Transverse colon (tissue), 4 donors: Measurements from ENCODE around the gene THAP7. TPM values are rescaled to one million over a fixed set of nuclear protein-coding genes. Genes with fewer than 3 reads are reported as not detected.

Experiments used
- DNase-seq: peaks from one replicate; pipeline ENCODE4 v3.0.0-alpha.2; 2019
- H3K27ac ChIP-seq, 4 donors: fragments of 200-600 bp; sonication (generic); 2 replicates each; pipeline ENCODE4 v1.5.1; 2016 to 2018; ENCODE audit warnings: inconsistent platforms in 4 of 4
- H3K27me3 ChIP-seq: fragments of 200-600 bp; sonication (generic); 2 replicates; pipeline ENCODE4 v1.5.1; 2017; ENCODE audit warnings: inconsistent platforms
- H3K36me3 ChIP-seq, 4 donors: fragments of 200-600 bp; sonication (generic); 2 replicates each; pipeline ENCODE4 v1.5.1; 2017 to 2019; ENCODE audit warnings: inconsistent platforms in 4 of 4
- H3K4me1 ChIP-seq, 4 donors: fragments of 200-600 bp; sonication (generic); 2 replicates each; pipeline ENCODE4 v1.5.1; 2017 to 2020; ENCODE audit warnings: inconsistent platforms in 4 of 4
- H3K4me3 ChIP-seq, 4 donors: fragments of 200-600 bp; sonication (generic); 1 replicate in 1 of 4; 2 replicates in 3 of 4; pipeline versions ENCODE4 v1.5.1 to v1.6.1; 2017 to 2019; ENCODE audit warnings: inconsistent platforms in 4 of 4
- H3K9me3 ChIP-seq, 2 donors: fragments of 200-600 bp; sonication (generic); 2 replicates each; pipeline ENCODE4 v1.5.1; 2017 to 2019; ENCODE audit warnings: inconsistent platforms in 2 of 2
- CTCF ChIP-seq, 5 experiments: fragments of 200-600 bp in 3 of 5; fragments of 450-650 bp in 2 of 5; sonication (generic) in 3 of 5; IDR thresholded peaks; 1 replicate in 2 of 5; 2 replicates in 3 of 5; pipeline ENCODE4 v1.5.1; 2016 to 2017; ENCODE audit warnings: antibody characterized with exemption in 5 of 5, inconsistent platforms in 3 of 5, mild to moderate bottlenecking in 2 of 5, moderate library complexity in 1 of 5
- EP300 ChIP-seq: sonication (generic); formaldehyde crosslinking; IDR thresholded peaks from one replicate; pipeline ENCODE4 v1.6.1; 2017; ENCODE audit warnings: antibody characterized with exemption, low read depth
- POLR2A ChIP-seq: fragments of 450-650 bp; IDR thresholded peaks from one replicate; pipeline ENCODE4 v1.6.1; 2016; ENCODE audit warnings: antibody characterized with exemption, mild to moderate bottlenecking, moderate library complexity
- POLR2AphosphoS5 ChIP-seq, 3 donors: sonication (generic); formaldehyde crosslinking; IDR thresholded peaks; one replicate each; pipeline ENCODE4 v1.6.1; 2016; ENCODE audit warnings: antibody characterized with exemption in 3 of 3
- WGBS, 2 donors: methylation state at CpG; one replicate each; pipeline ENCODE4 v1.1.5; 2018; ENCODE audit warnings: low coverage in 1 of 2; 5-methylcytosine and 5-hydroxymethylcytosine counted together
- in situ Hi-C, 4 donors: fragments of 200-750 bp; cut with MboI; loops; one replicate each; pipeline versions ENCODE4 v1.15.0 to v1.15.1; 2017; ENCODE audit warnings: low sequenced_read_pairs in 3 of 4, low pct_ligation_motif_present in 1 of 4, low pct_unique_long_range_greater_than_20kb in 1 of 4
- intact Hi-C: fragments of 100-400 bp; cut with DNase I; formaldehyde crosslinking; loops from one replicate; pipeline ENCODE4 v1.15.1; 2023; ENCODE audit warnings: low total_unique reads
- total RNA-seq, 4 donors: library from RNA; depleted of rRNA; stranded (reverse); fragments of >200 nt; gene quantifications; one replicate each; pipeline ENCODE4 v1.1.0, GENCODE V29; 2016

Gene THAP7
- total RNA-seq, 4 donors from 2014 or later, result 27.0 to 51.5 (median 32.7) TPM

GRCh38 chr22:21020802-21021429 is 19.0 kb upstream of the THAP7 start:
- intact Hi-C loops (loop anchor here (10.0 kb wide), 1 partner anchor 54 kb away; no protein-coding TSS in a partner anchor), in situ Hi-C loops (no loop called here)
- no peaks in the 10 kb centered on the region for H3K36me3 ChIP-seq
- no peaks in the 10 kb centered on the region for H3K9me3 ChIP-seq
- TF ChIP-seq EP300 (no peak), POLR2A (no peak), CTCF (IDR thresholded peaks at IDR 0.05) (peak in 2 of 5 experiments; percentile 11 to 22)
- no peak overlapping the region for H3K27ac ChIP-seq
- DNase-seq, result no peak
- peaks cover 0 to 3% (median 0%) of the 10 kb centered on the region in 4 donors for H3K4me1 ChIP-seq
- WGBS, 2 donors, result 53 to 56% methylated on average over 3 to 7 of the region's 7 CpGs
- no peak overlapping the region for H3K4me3 ChIP-seq
- no peaks in the 10 kb centered on the region for H3K27me3 ChIP-seq

GRCh38 chr22:21018314-21018713 is 16.4 kb upstream of the THAP7 start:
- no peak overlapping the region for H3K4me3 ChIP-seq
- WGBS, 2 donors, result 86% methylated on average over 4 of the region's 4 CpGs; no CpG with 5 or more reads in 1 of the 2 donors
- H3K27me3 ChIP-seq, result no peaks in the 10 kb centered on the region
- no peaks in the 10 kb centered on the region for H3K9me3 ChIP-seq
- H3K4me1 ChIP-seq, result peaks cover 14 to 27% (median 20%) of the 10 kb centered on the region in 4 donors
- TF ChIP-seq EP300 (no peak), POLR2A (no peak), POLR2AphosphoS5 (IDR thresholded peaks at IDR 0.05) (no peak), CTCF (IDR thresholded peaks at IDR 0.05) (no peak)
- H3K36me3 ChIP-seq, result no peaks in the 10 kb centered on the region
- no peak overlapping the region for H3K27ac ChIP-seq
- DNase-seq, result no peak
- in situ Hi-C loops (no loop called here), intact Hi-C loops (no loop called here)

GRCh38 chr22:21016644-21017420 is 14.9 kb upstream of the THAP7 start:
- H3K36me3 ChIP-seq, result no peaks in the 10 kb centered on the region
- intact Hi-C loops, result no loop called here
- peaks cover 14 to 27% (median 20%) of the 10 kb centered on the region in 4 donors for H3K4me1 ChIP-seq
- in situ Hi-C loops, result no loop called here
- TF ChIP-seq POLR2A, result no peak
- no peak for TF ChIP-seq EP300
- no peak for TF ChIP-seq POLR2AphosphoS5 (IDR thresholded peaks at IDR 0.05)
- no peak for TF ChIP-seq CTCF (IDR thresholded peaks at IDR 0.05)
- H3K4me3 ChIP-seq, result no peak overlapping the region
- no peak for DNase-seq
- no peaks in the 10 kb centered on the region for H3K27me3 ChIP-seq
- H3K27ac ChIP-seq, result no peak overlapping the region
- no peaks in the 10 kb centered on the region for H3K9me3 ChIP-seq
- WGBS, 2 donors, result 70 to 100% methylated on average over 1 to 13 of the region's 13 CpGs

- H3K4me3 ChIP-seq, result no peak overlapping the region
- H3K27ac ChIP-seq, result peak overlapping the region in 3 of 4 donors; percentile 58 to 75 (median 69)
- DNase-seq, result no peak
- intact Hi-C loops (no loop called here), in situ Hi-C loops (no loop called here)
- H3K4me1 ChIP-seq, result peaks cover 14 to 27% (median 20%) of the 10 kb centered on the region in 4 donors
- no peaks in the 10 kb centered on the region for H3K36me3 ChIP-seq
- no peaks in the 10 kb centered on the region for H3K27me3 ChIP-seq
- H3K9me3 ChIP-seq, result no peaks in the 10 kb centered on the region
- WGBS, 2 donors, result 70% methylated on average over 10 of the region's 10 CpGs; no CpG with 5 or more reads in 1 of the 2 donors
- TF ChIP-seq POLR2AphosphoS5 (IDR thresholded peaks at IDR 0.05), result no peak
These were observed 13.6 kb upstream of the THAP7 start for GRCh38 chr22:21015466-21016006.
